ENCODE data around the gene AGFG1.
A peak's percentile ranks its signal among the peaks of the same experiment; 100 is the strongest.
"Not testable (repeated sequence)": the region's sequence is repeated elsewhere in the genome, so short reads cannot be mapped to it uniquely, and the experiment has no call there.

The AGFG1 gene

DNA sequence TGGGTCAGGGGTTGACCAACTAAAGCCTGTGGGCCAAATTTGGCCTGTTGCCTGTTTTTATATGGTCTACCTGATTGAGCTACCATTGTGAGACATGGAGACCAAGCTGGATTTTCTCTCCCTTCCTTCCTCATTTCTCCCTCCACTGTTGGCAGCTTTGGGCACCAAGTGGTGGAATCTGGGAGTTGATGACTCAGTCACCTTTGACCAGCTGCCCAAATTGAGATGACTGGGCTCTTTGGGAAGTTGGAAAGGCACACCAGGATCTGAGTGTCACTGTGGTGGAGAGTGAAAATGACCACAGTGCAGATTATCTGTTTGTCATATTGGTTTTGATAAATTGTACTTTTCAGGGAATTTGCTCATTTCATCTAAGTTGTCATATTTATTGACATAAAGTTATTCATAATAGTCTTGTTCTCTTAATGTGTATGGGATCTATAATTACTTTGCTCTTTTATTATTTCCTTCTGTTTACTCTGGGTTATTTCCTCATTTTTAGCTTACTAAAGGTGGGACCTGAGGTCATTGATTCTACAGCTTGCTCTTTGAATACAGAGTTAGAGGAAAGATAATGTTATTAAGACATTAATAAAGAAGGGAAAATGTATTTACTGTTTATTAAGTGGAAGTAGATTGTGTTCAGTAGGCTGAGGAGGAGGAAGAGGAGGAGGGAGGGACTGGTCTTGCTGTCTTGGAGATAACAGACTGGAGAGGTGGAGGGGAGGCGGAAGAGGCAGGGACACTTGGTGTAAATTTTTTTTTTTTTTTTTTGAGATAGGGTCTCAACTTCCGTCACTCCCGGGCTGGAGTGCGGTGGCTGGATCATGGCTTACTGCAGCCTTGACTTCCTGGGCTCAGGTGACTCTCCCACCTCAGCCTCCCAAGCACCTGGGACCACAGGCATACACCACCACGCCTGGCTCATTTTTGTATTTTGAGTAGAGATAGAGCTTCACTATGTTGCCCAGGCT, 31.8 kb downstream of the AGFG1 start:
- peak; percentile 27 for DNase-seq

- no peak for DNase-seq
These were observed 32.7 kb downstream of the AGFG1 start for GRCh38 chr2:227504700-227505099.

GRCh38 chr2:227506456-227506855, 34.5 kb downstream of the AGFG1 start:
- no peak for DNase-seq

GRCh38 chr2:227507963-227508362, 36.0 kb downstream of the AGFG1 start:
- no peak for DNase-seq

DNA sequence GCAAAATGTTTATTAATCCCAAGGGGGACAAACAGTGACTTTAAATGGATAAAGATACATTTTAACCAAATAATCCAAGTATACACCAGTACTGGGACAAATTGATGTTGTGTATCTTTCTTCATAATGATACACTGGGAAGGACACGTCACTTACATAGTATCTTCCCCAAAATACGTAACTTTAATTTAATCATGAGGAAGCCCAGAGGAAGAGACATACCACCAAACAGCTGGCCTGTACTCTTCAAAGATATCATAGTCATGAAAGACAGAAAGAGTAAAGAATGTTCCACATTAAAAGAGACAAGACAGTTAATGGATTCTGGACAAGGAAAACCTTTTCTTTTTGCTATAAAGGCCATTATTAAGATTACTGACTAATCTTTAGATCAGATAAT, 37.1 kb downstream of the AGFG1 start:
- no peak for DNase-seq

- DNase-seq, result peak; percentile 10
These were observed 38.1 kb downstream of the AGFG1 start for GRCh38 chr2:227509824-227510619.

DNA sequence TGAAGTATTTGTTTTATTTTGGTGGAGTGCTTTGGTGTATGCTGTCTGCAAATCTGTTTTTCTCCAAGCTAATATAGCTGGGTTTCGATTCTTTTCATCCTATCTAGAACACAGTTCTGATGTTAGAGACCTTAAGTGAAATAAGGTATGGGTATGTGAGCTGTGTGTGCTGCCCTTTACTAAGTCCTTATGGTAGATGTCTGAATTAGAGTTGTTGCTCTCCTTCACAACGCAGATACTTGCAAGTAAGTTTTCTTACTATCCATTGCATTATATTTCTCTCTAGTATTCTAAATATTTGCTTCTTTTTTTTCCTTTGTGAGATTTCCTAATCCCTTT, 38.6 kb downstream of the AGFG1 start:
- no peak for DNase-seq

DNA sequence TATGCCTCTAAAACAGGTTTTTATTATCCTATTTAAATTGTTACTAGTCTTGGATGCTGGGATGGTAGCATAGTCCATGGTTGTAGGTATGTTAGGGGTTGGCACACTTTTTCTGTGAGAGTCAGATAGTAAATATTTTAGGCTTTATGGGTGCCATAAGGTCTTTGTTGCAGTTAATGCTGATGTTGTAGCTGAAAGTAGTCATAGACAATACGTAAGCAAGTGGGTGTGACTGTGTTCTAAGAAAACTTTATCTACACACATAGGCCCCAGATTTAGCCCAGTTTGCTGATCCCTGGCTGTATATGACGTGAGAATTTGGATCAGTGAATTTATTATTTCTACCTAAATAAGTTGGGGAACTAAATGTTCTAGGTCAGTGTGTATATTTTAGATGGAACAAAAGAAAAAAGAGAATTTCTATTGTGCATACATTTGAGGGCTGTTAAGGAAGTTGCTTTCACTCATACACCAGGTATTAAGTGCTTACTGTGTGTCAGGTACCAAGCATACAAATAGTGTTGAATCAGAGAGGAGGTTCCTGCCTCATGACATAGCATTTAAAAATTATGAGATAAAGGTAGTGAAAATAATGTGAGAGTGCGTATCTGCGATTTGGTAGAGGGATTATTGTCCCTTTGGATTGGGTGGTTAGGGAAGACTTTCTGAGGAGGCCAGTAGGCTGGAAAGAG, 39.4 kb downstream of the AGFG1 start:
- DNase-seq, result no peak

DNA sequence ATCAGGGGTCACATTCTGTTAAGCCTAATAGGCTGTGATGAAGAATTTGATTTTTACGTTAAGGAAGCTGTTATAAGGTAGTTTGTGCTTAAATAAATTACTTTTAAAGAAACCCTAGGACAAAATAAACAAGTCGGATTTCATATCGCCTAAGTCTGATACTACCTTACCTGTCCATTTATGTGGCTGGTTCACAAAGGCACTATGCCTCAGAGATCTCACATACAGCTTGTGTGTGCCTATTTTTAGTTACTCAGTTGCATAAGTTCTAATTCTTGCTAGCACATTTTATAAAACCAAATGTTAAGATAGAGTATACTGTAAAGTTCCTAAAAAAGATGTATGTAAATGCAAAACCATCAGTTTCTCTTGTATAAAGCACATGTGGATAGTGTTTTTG, 40.0 kb downstream of the AGFG1 start:
- DNase-seq, result no peak

DNA sequence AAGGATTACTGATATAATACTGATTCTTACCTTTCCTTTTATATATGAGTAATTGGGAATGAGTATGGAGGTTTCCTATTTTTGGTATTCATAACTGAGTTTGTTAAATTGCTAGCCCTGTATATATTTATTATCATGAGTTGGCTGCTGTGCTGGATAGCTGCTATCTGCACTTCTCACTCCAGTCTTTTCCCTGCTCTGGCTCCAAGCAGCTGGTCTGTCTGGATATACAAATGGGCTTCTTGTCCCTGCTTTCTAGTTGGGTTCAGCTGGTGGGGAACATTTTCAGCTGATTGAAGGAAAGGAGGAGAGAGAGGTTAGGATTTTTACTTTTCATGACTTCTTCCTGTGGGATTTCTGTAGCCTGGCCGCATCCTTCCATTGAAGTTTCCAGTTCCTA, 41.2 kb downstream of the AGFG1 start:
- no peak for DNase-seq

DNA sequence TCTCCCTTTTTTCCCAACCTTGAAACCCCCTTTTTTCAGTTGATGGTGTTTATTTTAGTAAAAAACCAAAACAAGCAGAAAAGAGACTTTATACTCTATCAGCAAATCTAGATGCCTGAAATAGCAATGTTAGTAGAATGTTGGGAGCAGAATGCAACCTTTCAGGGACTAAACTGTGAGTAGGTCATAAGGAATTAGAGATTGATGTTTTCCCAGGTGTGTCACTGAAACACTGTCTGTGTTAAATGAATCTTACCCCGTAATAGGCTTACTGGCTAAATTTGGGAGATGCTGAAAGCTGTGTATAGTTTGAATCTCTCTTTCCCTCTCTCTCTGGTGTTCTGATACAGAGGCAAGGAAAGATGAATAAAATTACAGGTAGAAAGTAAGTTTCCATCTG, 43.8 kb downstream of the AGFG1 start:
- DNase-seq, result no peak

DNA sequence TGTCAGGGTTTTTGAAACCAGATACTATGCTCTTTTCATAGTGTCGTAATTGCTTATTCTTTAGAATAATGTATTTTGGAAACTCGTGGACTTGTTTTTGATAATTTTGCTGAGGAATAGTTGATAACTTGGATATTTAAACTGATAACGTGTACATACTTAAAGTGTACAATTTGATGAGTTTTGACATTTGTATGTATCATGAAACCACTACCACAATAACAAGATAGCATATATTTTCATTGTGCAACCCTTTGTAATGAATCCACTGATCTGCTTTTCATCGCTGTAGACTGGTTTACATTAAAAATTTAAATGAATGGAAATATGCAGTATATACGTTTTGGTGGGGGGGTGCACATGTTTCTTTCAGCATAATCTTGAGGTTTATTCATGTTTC, 45.8 kb downstream of the AGFG1 start:
- DNase-seq, result no peak

GRCh38 chr2:227518278-227518865, 46.4 kb downstream of the AGFG1 start:
- DNase-seq, result not testable (repeated sequence)

DNA sequence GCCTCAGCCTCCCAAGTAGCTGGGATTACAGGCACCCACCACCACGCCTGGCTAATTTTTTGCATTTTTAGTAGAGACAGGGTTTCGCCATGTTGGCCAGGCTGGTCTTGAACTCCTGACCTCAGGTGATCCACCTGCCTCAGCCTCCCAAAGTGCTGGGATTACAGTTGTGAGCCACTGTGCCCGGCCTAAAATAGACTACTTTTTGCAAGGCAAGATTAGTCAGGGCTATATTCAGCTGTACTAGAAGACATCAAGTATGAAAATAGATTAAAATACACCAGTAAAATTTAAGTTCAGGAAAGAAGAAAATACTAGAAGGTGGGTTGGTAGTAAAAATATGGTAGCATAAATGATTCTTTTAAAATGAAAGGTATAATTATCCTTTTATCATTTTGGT, 49.2 kb downstream of the AGFG1 start:
- DNase-seq, result not testable (repeated sequence)

DNA sequence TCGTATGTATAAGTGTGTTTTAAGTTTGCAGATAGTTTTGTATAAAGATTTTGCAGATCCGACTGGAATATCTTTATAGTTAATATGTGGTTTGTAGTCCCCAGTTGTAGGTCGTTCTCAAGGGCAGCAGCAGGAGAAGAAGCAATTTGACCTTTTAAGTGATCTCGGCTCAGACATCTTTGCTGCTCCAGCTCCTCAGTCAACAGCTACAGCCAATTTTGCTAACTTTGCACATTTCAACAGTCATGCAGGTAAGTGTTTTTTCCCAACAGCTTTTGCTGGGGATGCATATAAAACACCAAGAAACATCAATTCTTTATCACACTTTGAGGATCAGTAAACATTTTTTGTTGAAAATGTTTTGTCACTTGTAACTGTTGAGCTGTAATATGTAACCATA, 52.7 kb downstream of the AGFG1 start:
- DNase-seq, result no peak

GRCh38 chr2:227527351-227527750, 55.4 kb downstream of the AGFG1 start:
- DNase-seq, result no peak

DNA sequence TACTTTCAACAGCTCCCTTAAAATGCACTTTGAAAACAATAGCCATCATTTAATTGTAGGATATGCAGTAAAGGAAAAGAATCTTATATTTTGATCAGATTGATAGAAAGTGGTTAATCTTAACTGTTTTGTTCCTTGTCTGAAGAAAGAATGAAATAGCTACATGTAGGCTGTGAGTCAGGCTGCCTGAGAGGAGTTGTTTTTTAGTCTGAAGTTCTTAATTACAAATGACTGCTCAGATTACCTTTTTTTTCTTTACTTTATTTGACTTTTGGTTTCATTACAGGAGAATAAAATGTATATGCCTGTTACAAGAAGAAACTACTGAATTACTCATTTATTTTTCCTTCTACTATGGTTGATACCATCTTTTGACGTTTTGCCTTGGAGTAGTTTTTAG, 56.8 kb downstream of the AGFG1 start:
- DNase-seq, result no peak

DNA sequence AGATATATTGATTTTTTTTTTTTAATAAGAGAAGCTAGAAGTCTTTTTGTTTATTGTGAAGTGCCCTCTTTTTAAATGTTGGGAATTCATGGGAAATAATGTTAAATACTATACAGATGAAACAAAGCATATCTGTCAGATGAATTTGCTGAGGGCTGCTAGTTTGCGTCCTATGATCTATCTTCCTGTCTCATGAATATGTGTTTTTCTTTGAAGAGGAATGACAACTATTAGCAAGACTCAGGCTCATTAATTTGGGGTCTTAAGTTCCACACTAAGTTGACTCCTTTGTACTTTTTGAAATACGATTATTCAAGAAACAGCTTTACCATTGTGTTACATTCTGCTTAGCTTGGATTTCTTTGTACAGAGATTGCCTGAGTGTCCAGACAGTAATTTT, 57.9 kb downstream of the AGFG1 start:
- DNase-seq, result no peak

GRCh38 chr2:227534714-227535113, 62.8 kb downstream of the AGFG1 start:
- no peak for DNase-seq

DNA sequence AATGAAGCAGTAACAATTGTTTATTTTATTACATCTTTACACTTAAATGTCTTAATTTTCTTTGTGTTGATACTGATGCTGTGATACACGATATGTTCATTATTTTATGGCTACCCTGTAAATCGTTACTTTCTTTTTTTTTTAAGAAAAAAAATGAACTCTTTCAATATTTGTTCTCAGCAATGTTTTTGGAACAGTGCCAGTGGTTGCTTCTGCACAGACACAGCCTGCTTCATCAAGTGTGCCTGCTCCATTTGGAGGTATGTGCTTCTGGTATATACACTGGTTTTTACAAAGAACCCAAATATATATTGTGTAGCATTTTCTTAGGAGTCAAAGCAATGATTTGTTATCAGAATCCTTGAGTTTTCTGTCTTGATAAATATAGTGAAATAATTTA, 64.5 kb downstream of the AGFG1 start:
- DNase-seq, result no peak

DNA sequence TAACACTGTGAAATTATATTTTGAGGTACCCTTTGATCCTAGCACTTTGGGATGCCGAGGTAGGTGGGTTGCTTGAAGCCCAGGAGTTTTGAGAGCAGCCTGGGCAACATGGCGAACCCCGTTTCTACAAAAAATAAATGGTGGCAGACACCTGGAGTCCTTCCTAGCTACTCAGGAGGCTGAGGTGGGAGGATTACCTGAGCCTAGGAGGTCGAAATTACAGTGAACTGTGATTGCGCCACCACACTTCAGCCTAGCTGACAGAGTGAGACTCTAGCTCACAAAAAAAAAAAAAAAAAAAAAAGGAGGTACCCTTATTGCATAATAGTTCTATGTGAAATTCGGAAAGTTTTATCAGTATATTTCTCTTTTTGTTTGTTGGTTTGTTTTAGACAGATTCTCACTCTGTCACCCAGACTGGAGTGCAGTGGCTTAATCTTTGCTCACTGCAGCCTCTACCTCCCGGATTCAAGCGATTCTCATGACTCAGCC, 67.6 kb downstream of the AGFG1 start:
- no peak for DNase-seq

DNA sequence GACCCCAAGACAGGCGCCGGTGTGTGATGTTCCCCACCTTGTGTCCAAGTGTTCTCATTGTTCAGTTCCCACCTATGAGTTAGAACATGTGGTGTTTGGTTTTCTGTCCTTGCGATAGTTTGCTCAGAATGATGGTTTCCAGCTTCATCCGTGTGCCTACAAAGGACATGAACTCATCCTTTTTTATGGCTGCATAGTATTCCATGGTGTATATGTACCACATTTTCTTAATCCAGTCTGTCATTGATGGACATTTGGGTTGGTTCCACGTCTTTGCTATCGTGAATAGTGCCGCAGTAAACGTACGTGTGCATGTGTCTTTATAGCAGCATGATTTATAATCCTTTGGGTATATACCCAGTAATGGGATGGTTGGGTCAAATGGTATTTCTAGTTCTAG, 68.4 kb downstream of the AGFG1 start:
- DNase-seq, result not testable (repeated sequence)

GRCh38 chr2:227545990-227546389, 74.0 kb downstream of the AGFG1 start:
- DNase-seq, result no peak
